Endodermal cell (in vitro differentiated cells): Measurements from ENCODE around the gene HAND1. TPM values are rescaled to one million over a fixed set of nuclear protein-coding genes. Genes with fewer than 3 reads are reported as not detected.

Experiments
- DNase-seq: peaks from one replicate; pipeline ENCODE4 v3.0.0-alpha.2; 2017
- H3K27ac ChIP-seq: 2 replicates; pipeline ENCODE4 v1.5.1; 2013; ENCODE audit warnings: mild to moderate bottlenecking, low read depth, low read length, moderate library complexity
- H3K27me3 ChIP-seq: 2 replicates; pipeline ENCODE4 v1.6.1; 2013; ENCODE audit warnings: mild to moderate bottlenecking, low read length, moderate library complexity; ENCODE audit not compliant: insufficient read depth, control insufficient read depth, poor library complexity, severe bottlenecking
- H3K36me3 ChIP-seq: 2 replicates; pipeline ENCODE4 v1.7.0; 2013; ENCODE audit warnings: mild to moderate bottlenecking, low read length, moderate library complexity; ENCODE audit not compliant: control insufficient read depth, insufficient read depth
- H3K4me1 ChIP-seq: one replicate; pipeline ENCODE4 v1.7.0; 2013; ENCODE audit warnings: low read length; ENCODE audit not compliant: control insufficient read depth, insufficient read depth
- H3K4me3 ChIP-seq: 2 replicates; pipeline ENCODE4 v1.5.1; 2013; ENCODE audit warnings: mild to moderate bottlenecking, low read length, moderate library complexity
- H3K9ac ChIP-seq: 2 replicates; pipeline ENCODE4 v1.6.1; 2013; ENCODE audit warnings: mild to moderate bottlenecking, low read length, moderate library complexity; ENCODE audit not compliant: poor library complexity, severe bottlenecking; ENCODE audit errors: extremely low read depth
- H3K9me3 ChIP-seq: 2 replicates; pipeline ENCODE4 v1.6.1; 2013; ENCODE audit warnings: mild to moderate bottlenecking, low read length, moderate library complexity; ENCODE audit not compliant: control insufficient read depth
- H3K27ac Mint-ChIP-seq: 2 replicates; pipeline ENCODE4 v1.8.0; 2020; ENCODE audit warnings: mixed read lengths
- H3K27me3 Mint-ChIP-seq: 2 replicates; pipeline ENCODE4 v1.8.0; 2021; ENCODE audit warnings: mild to moderate bottlenecking, mixed read lengths; ENCODE audit not compliant: insufficient read depth
- H3K36me3 Mint-ChIP-seq: 2 replicates; pipeline ENCODE4 v1.8.0; 2020; ENCODE audit warnings: low read depth, mixed read lengths
- H3K4me1 Mint-ChIP-seq: 2 replicates; pipeline ENCODE4 v1.8.0; 2020; ENCODE audit warnings: mixed read lengths
- H3K4me3 Mint-ChIP-seq: 2 replicates; pipeline ENCODE4 v1.8.0; 2020; ENCODE audit warnings: mild to moderate bottlenecking, moderate library complexity, mixed read lengths
- H3K9me3 Mint-ChIP-seq: 2 replicates; pipeline ENCODE4 v1.8.0; 2020; ENCODE audit warnings: mild to moderate bottlenecking, mixed read lengths
- whole genome bisulfite sequencing, 2 experiments: methylation state at CpG; one replicate each; pipeline versions ENCODE4 v1.1.5 to v1.1.7; 2013; ENCODE audit warnings: missing lambda C conversion rate in 2 of 2, mixed read lengths in 1 of 2; ENCODE audit not compliant: insufficient coverage in 1 of 2, insufficient read length in 1 of 2; 5-methylcytosine and 5-hydroxymethylcytosine counted together
- total RNA-seq, 2 donors: library from RNA; stranded (reverse); fragmentation: NEBNext Ultra II Directional in 1 of 2; extraction: Animal tissue kit (Norgen Biotek cat#: 25700) in 1 of 2; gene quantifications; 2 replicates in 1 of 2; 3 replicates in 1 of 2; pipeline ENCODE4 v1.2.1, GENCODE V29; 2021
- TF ChIP-seq, protein P1 (sequence below): fragments of 200-600 bp; sonication (generic); conservative IDR thresholded peaks from 2 replicates; pipeline ENCODE4 v1.5.0; 2021; ENCODE audit warnings: antibody characterized with exemption, mild to moderate bottlenecking

Gene HAND1
- total RNA-seq, 2 donors from 2014 or later = not detected

DNA sequence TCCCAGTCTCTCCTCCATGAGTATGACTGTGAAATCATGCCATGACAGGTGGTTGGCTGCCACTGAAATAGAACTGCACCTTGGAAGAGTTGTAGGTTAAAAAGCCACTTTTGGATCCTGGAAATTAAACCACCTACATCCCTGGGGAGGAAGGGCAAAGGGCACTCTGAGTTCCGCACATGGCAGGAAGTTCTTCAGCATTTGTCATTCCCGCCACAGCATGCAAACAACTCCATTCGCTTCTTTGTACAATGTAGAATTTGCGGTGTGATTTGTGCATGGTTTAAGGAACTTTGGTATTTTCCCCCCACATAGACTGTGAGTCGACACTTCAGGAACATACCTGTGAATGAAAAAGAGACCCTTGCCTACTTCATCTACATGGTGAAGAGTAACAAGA, 22.4 kb downstream of the HAND1 start:
- WGBS, 2 experiments = 98 to 100% methylated on average over 1 to 5 of the region's 5 CpGs
- no peaks in the 10 kb centered on the region for H3K4me1 ChIP-seq
- no peak overlapping the region for H3K27ac ChIP-seq
- no peak overlapping the region for H3K27ac Mint-ChIP-seq
- H3K9me3 ChIP-seq = no peaks in the 10 kb centered on the region
- DNase-seq = no peak
- H3K9me3 Mint-ChIP-seq = no peaks in the 10 kb centered on the region
- H3K36me3 ChIP-seq = peaks cover 73% of the 10 kb centered on the region
- no peak overlapping the region for H3K4me3 ChIP-seq
- H3K4me1 Mint-ChIP-seq = no peaks in the 10 kb centered on the region
- no peaks in the 10 kb centered on the region for H3K27me3 ChIP-seq
- H3K27me3 Mint-ChIP-seq = no peaks in the 10 kb centered on the region
- TF ChIP-seq, protein P1, sequence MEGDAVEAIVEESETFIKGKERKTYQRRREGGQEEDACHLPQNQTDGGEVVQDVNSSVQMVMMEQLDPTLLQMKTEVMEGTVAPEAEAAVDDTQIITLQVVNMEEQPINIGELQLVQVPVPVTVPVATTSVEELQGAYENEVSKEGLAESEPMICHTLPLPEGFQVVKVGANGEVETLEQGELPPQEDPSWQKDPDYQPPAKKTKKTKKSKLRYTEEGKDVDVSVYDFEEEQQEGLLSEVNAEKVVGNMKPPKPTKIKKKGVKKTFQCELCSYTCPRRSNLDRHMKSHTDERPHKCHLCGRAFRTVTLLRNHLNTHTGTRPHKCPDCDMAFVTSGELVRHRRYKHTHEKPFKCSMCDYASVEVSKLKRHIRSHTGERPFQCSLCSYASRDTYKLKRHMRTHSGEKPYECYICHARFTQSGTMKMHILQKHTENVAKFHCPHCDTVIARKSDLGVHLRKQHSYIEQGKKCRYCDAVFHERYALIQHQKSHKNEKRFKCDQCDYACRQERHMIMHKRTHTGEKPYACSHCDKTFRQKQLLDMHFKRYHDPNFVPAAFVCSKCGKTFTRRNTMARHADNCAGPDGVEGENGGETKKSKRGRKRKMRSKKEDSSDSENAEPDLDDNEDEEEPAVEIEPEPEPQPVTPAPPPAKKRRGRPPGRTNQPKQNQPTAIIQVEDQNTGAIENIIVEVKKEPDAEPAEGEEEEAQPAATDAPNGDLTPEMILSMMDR = no peak
- H3K36me3 Mint-ChIP-seq = peaks cover 51% of the 10 kb centered on the region
- H3K4me3 Mint-ChIP-seq = no peak overlapping the region
- H3K9ac ChIP-seq = no peak overlapping the region

DNA sequence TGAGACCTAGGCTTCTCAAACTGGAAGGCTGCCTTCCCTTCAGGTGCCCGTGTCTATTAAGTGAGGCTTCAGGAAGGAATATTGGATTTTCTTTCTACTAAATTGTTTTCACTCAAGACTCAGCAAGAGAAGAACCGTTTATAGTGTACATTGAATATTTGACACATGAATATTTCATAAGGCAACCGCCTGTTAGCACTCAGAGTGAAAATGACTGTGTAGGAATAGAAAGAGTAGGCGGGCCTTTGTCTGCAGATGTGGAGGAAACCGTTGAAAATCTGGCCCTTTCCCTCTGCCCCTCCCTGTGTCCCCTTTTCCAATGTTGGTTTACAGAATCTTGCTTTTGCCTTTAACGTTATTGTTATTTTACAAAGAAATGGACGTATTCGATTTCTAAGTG, 26.1 kb downstream of the HAND1 start:
- Histone ChIP-seq H3K4me1 (peaks cover 3% of the 10 kb centered on the region), H3K9me3 (no peaks in the 10 kb centered on the region), H3K9ac (no peak overlapping the region), H3K4me3 (no peak overlapping the region), H3K27me3 (no peaks in the 10 kb centered on the region), H3K27ac (no peak overlapping the region), H3K36me3 (peaks cover 64% of the 10 kb centered on the region)
- Mint-ChIP-seq H3K27ac (no peak overlapping the region), H3K4me3 (no peak overlapping the region), H3K36me3 (peaks cover 47% of the 10 kb centered on the region), H3K4me1 (peaks cover 6% of the 10 kb centered on the region), H3K27me3 (no peaks in the 10 kb centered on the region), H3K9me3 (no peaks in the 10 kb centered on the region)
- TF ChIP-seq, protein P1 = no peak
- 93 to 95% methylated on average over 5 to 8 of the region's 8 CpGs for WGBS, 2 experiments
- no peak for DNase-seq

DNA sequence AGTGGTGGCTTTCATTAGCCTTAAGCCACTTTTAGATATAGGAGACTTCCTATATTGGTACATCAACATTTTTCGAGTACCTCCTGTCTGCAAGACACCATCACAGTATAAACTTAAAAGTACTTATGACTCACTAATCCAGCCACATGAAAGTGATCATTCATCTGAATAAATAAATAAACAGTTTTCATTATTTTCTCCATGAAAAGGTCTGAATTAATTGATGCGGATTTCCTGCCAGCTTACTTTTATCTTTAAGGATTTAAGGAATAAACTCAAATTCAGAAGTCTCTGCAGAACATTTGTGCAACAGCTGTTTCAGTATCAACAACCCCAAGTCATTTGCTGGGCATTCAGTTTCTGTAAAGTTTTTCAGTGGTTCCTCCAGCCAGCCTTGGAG, 28.2 kb downstream of the HAND1 start:
- DNase-seq = no peak
- Mint-ChIP-seq H3K27ac (no peak overlapping the region), H3K4me3 (no peak overlapping the region), H3K27me3 (peaks cover under 1% of the 10 kb centered on the region), H3K9me3 (no peaks in the 10 kb centered on the region), H3K4me1 (peaks cover 7% of the 10 kb centered on the region), H3K36me3 (peaks cover 32% of the 10 kb centered on the region)
- H3K4me1 ChIP-seq = peaks cover 3% of the 10 kb centered on the region
- no peaks in the 10 kb centered on the region for H3K27me3 ChIP-seq
- no peaks in the 10 kb centered on the region for H3K9me3 ChIP-seq
- no peak overlapping the region for H3K4me3 ChIP-seq
- TF ChIP-seq, protein P1 = no peak
- peaks cover 42% of the 10 kb centered on the region for H3K36me3 ChIP-seq
- 94 to 100% methylated on average over 1 to 2 of the region's 2 CpGs for WGBS, 2 experiments
- H3K9ac ChIP-seq = no peak overlapping the region
- no peak overlapping the region for H3K27ac ChIP-seq
